AG10803 (cell line): ENCODE results near the gene PEMT.

Experiments
- DNase-seq: peaks from one replicate; pipeline ENCODE4 v3.0.0; 2010; ENCODE audit warnings: low read depth
- H3K4me3 ChIP-seq: 2 replicates; pipeline ENCODE4 v1.5.1; 2011; ENCODE audit warnings: mild to moderate bottlenecking, low read length, control low read depth
- CTCF ChIP-seq: conservative IDR thresholded peaks from 2 replicates; pipeline ENCODE4 v1.5.1; 2011; ENCODE audit warnings: mild to moderate bottlenecking, low read length, control low read depth, inconsistent platforms

PEMT gene

GRCh38 chr17:17532991-17533390, 58.5 kb downstream of the PEMT start:
- TF ChIP-seq CTCF: no peak
- DNase-seq: no peak
- H3K4me3 ChIP-seq: no peak overlapping the region

GRCh38 chr17:17531156-17531555, 60.4 kb downstream of the PEMT start:
- TF ChIP-seq CTCF: no peak
- no peak for DNase-seq
- H3K4me3 ChIP-seq: no peak overlapping the region

GRCh38 chr17:17528696-17529652, 62.5 kb downstream of the PEMT start:
- TF ChIP-seq CTCF: no peak
- no peak overlapping the region for H3K4me3 ChIP-seq
- DNase-seq: no peak

- DNase-seq: no peak
- TF ChIP-seq CTCF: no peak
- no peak overlapping the region for H3K4me3 ChIP-seq
Measured at GRCh38 chr17:17527956-17528500, 63.5 kb downstream of the PEMT start.

GRCh38 chr17:17527534-17527933, 64.0 kb downstream of the PEMT start:
- no peak for DNase-seq
- TF ChIP-seq CTCF: no peak
- H3K4me3 ChIP-seq: no peak overlapping the region

GRCh38 chr17:17526369-17526768, 65.1 kb downstream of the PEMT start:
- no peak overlapping the region for H3K4me3 ChIP-seq
- TF ChIP-seq CTCF: no peak
- no peak for DNase-seq

GRCh38 chr17:17525956-17526355, 65.6 kb downstream of the PEMT start:
- no peak overlapping the region for H3K4me3 ChIP-seq
- DNase-seq: no peak
- TF ChIP-seq CTCF: no peak
